HG03432 (cell line): Measurements from ENCODE around the gene LIF.
A peak's percentile ranks its signal among the peaks of the same experiment; 100 is the strongest.

ENCODE experiments used
- ATAC-seq: cut with Tn5 transposase; IDR thresholded peaks from one replicate; pipeline ENCODE4 v1.9.1; 2021; ENCODE audit warnings: mild to moderate bottlenecking, moderate library complexity; ENCODE audit not compliant: unreplicated experiment

The LIF gene

GRCh38 chr22:30245985-30246813 is at the start of gene LIF:
TSS of gene LIF (minus strand) at chr22:30246759. CDS start at chr22:30246695, 64 bp downstream.
- ATAC-seq: no peak

- no peak for ATAC-seq
These were observed 49.8 kb upstream of the LIF start for GRCh38 chr22:30296324-30296723.

GRCh38 chr22:30295576-30295975 is 49.0 kb upstream of the LIF start:
- ATAC-seq: no peak

GRCh38 chr22:30294830-30295229 is 48.3 kb upstream of the LIF start:
- ATAC-seq: no peak

- ATAC-seq: no peak
These were observed 47.5 kb upstream of the LIF start for GRCh38 chr22:30294066-30294465.

- ATAC-seq: no peak
These were observed 46.5 kb upstream of the LIF start for GRCh38 chr22:30293026-30293425.

GRCh38 chr22:30292069-30292970 is 45.8 kb upstream of the LIF start:
- no peak for ATAC-seq

GRCh38 chr22:30291058-30291892 is 44.7 kb upstream of the LIF start:
- ATAC-seq: no peak

GRCh38 chr22:30290342-30291057 is 43.9 kb upstream of the LIF start:
- ATAC-seq: no peak

- peak; percentile 13 for ATAC-seq
These were observed 43.4 kb upstream of the LIF start for GRCh38 chr22:30289980-30290313.

- peak; percentile 72 for ATAC-seq
These were observed 42.8 kb upstream of the LIF start, which contains the start of gene CASTOR1 for GRCh38 chr22:30289141-30289979. TSS of gene CASTOR1 (minus strand) at chr22:30289505. CDS start at chr22:30289497, 8 bp downstream.

GRCh38 chr22:30288419-30289140 is 42.0 kb upstream of the LIF start:
- ATAC-seq: no peak

- no peak for ATAC-seq
These were observed 41.3 kb upstream of the LIF start for GRCh38 chr22:30287648-30288418.

- ATAC-seq: no peak
These were observed 40.5 kb upstream of the LIF start for GRCh38 chr22:30286813-30287647.

GRCh38 chr22:30286331-30286730 is 39.8 kb upstream of the LIF start:
- ATAC-seq: no peak

- no peak for ATAC-seq
These were observed 39.3 kb upstream of the LIF start for GRCh38 chr22:30285846-30286200.

GRCh38 chr22:30285176-30285845 is 38.8 kb upstream of the LIF start:
- ATAC-seq: no peak
